ENCODE results near the gene MCTP2. TPM values are rescaled to one million over a fixed set of nuclear protein-coding genes. Genes with fewer than 3 reads are reported as not detected.

The MCTP2 gene
- total and polyA plus RNA-seq, 2 donors (not counting 1 experiment from before 2014, with no cell fraction given): 38.3 to 64.8 TPM

DNA sequence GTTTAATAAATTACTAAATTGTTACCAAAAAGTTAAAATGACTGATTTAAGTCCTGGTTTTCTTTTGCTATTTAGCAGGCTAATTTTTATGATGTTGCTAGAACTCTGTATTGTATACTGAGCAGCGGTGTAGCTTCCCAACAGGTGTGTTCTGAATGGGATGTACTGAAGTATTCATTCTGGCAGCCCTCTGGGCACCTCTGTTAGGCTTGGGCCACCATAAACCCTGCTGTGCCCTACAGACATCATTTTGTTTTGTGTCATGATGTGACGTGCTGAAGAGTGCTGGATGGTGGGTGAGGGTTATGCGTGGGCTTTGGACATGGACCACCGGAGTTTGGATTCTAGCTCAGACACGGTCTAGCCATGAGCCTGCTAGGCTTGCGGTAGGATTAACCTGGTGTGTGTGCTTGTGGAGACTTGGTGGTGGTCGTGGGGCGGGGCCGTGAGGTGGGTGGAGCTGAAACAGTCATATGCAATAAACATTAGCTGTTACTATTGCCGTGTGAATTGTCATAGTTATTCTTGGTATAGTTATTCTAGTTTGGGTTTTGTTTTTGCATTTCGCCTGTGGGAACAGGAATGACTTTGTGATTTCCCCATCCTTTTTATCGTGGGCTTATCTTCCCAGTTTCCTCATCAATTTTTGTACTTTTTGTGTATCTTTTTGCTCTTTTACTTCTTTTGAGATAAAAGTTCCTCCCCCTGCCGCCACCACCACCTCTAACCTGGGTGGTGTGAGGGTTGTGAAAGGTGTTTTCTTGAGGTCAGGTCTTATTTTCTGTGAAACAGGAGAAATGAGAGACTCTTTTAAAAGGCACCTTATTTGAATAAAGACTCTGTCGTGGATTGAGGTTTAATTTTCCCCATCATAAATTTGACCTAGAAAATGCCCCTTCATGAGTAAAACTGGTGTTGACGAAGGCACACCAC is 93.7 kb downstream of the MCTP2 start:
- H3K27me3 ChIP-seq (replicated peaks in 1 of 4; ENCODE audit: control extremely low read depth in 1 of 4, control insufficient read depth in 3 of 4, insufficient read depth in 4 of 4, low read length in 3 of 4): no peaks in the 10 kb centered on the region
- H3K36me3 ChIP-seq (replicated peaks in 1 of 2; ENCODE audit: control extremely low read depth in 1 of 2, control insufficient read depth in 1 of 2, extremely low read depth in 1 of 2, insufficient read depth in 2 of 2, low read length in 1 of 2): peaks cover 3 to 17% of the 10 kb centered on the region in 2 experiments
- Mint-ChIP-seq H3K9me3 (ENCODE audit: insufficient read depth) (no peaks in the 10 kb centered on the region), H3K4me1 (peaks cover 22% of the 10 kb centered on the region), H3K4me3 (no peak overlapping the region), H3K27ac (no peak overlapping the region), H3K27me3 (no peaks in the 10 kb centered on the region)
- H4K20me1 ChIP-seq (ENCODE audit: control insufficient read depth, insufficient read depth, low read length, poor library complexity, severe bottlenecking): peaks cover 32% of the 10 kb centered on the region
- TF ChIP-seq, protein P1, sequence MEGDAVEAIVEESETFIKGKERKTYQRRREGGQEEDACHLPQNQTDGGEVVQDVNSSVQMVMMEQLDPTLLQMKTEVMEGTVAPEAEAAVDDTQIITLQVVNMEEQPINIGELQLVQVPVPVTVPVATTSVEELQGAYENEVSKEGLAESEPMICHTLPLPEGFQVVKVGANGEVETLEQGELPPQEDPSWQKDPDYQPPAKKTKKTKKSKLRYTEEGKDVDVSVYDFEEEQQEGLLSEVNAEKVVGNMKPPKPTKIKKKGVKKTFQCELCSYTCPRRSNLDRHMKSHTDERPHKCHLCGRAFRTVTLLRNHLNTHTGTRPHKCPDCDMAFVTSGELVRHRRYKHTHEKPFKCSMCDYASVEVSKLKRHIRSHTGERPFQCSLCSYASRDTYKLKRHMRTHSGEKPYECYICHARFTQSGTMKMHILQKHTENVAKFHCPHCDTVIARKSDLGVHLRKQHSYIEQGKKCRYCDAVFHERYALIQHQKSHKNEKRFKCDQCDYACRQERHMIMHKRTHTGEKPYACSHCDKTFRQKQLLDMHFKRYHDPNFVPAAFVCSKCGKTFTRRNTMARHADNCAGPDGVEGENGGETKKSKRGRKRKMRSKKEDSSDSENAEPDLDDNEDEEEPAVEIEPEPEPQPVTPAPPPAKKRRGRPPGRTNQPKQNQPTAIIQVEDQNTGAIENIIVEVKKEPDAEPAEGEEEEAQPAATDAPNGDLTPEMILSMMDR (IDR thresholded peaks at IDR 0.05): no peak
- no peak for TF ChIP-seq EZH2 (IDR thresholded peaks at IDR 0.05; ENCODE audit: borderline replicate concordance, insufficient read depth, low read depth, low read length, poor library complexity, severe bottlenecking)
- peaks cover 3 to 8% of the 10 kb centered on the region in 2 donors for H3K4me1 ChIP-seq (ENCODE audit: control insufficient read depth in 2 of 2, insufficient read depth in 2 of 2, low read length in 2 of 2)
- DNase-seq: no peak
- no peak overlapping the region for H3K4me2 ChIP-seq (replicated peaks; ENCODE audit: low read depth, low read length, poor library complexity, severe bottlenecking)
- H3K79me2 ChIP-seq (ENCODE audit: control insufficient read depth, insufficient read depth, low read length): peaks cover 52% of the 10 kb centered on the region
- intact Hi-C loops (cut with micrococcal nuclease): loop anchor here (1.0 to 5.0 kb wide), 5 partner anchors 38 to 1293 kb away; partner anchors contain the start of gene MCTP2
- WGBS (ENCODE audit: insufficient coverage): 93% methylated on average over 9 of the region's 15 CpGs
- H3K9ac ChIP-seq (ENCODE audit: low read length): no peak overlapping the region
- ChIA-PET POLR2A (interaction anchor here (1.0 kb wide), 1 partner anchor 161 kb away, joined by 3 read pairs; no protein-coding TSS in a partner anchor), CTCF (interaction anchor here (0.6 to 9.4 kb wide), 40 partner anchors 8 to 1698 kb away, joined by 3 to 511 read pairs (median 6); partner anchors contain the start of gene MCTP2)
- no peak overlapping the region for H3K4me3 ChIP-seq (ENCODE audit: control extremely low read depth in 1 of 5, extremely low read depth in 1 of 5, insufficient read depth in 1 of 5, low read depth in 2 of 5, low read length in 4 of 5)
- no peak for ATAC-seq (ENCODE audit: low read depth)
- no peak overlapping the region for H2AFZ ChIP-seq (ENCODE audit: insufficient read depth, low read depth, low read length, poor library complexity, severe bottlenecking)
- no peak overlapping the region for H3K27ac ChIP-seq (ENCODE audit: low read length in 2 of 2)
- no peaks in the 10 kb centered on the region for H3K9me3 ChIP-seq (ENCODE audit: control extremely low read depth in 1 of 3, control insufficient read depth in 2 of 3, insufficient read depth in 1 of 3, low read length in 2 of 3)
